ENCODE results near the gene CHRM4.

DNA sequence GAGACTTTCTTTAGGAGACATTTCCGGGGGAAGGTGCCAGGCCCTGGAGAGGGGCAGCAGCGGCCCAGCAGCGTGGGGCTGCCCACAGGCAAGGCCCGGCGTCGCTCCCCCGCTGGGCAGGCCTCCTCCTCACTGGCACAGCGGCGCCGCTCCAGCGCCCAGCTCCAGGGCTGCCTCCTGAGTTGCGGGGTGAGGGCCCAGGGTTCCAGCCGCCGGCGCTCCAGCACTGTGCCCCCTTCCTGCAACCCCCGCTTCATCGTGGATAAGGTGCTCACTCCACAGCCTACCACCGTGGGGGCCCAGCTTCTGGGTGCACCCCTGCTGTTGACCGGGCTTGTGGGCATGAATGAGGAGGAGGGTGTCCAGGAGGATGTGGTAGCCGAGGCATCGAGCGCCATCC, 25.3 kb downstream of the CHRM4 start:
- TF ChIP-seq POLR2AphosphoS5 (IDR thresholded peaks at IDR 0.05; ENCODE audit: borderline replicate concordance, low read depth, low read length) (no peak), EZH2 (IDR thresholded peaks at IDR 0.05) (no peak), FOXP2 (optimal IDR thresholded peaks at IDR 0.05; ENCODE audit: control extremely low read depth, extremely low read length, insufficient read depth) (no peak)

Data from SK-N-MC (cell line).